Middle frontal gyrus (tissue), 1 donor: ENCODE measurements around the gene NUP43.
"Not testable (repeated sequence)": the region's sequence is repeated elsewhere in the genome, so short reads cannot be mapped to it uniquely, and the experiment has no call there.

Experiments used
- DNase-seq: peaks from one replicate; pipeline ENCODE4 v3.0.0-alpha.2; 2015; ENCODE audit warnings: low spot score; ENCODE audit errors: extremely low spot score

The NUP43 gene

GRCh38 chr6:149696901-149697300 is 49.4 kb downstream of the NUP43 start:
- DNase-seq: no peak

GRCh38 chr6:149694921-149695320 is 51.4 kb downstream of the NUP43 start:
- DNase-seq: no peak

- no peak for DNase-seq
Measured at GRCh38 chr6:149691201-149691600, 55.1 kb downstream of the NUP43 start.

- DNase-seq: no peak
Measured at GRCh38 chr6:149686230-149686629, 60.1 kb downstream of the NUP43 start.

- DNase-seq: no peak
Measured at GRCh38 chr6:149683256-149683859, 63.0 kb downstream of the NUP43 start.

GRCh38 chr6:149681845-149682244 is 64.5 kb downstream of the NUP43 start:
- not testable (repeated sequence) for DNase-seq

GRCh38 chr6:149681209-149681608 is 65.1 kb downstream of the NUP43 start:
- no peak for DNase-seq

- no peak for DNase-seq
Measured at GRCh38 chr6:149680503-149680902, 65.8 kb downstream of the NUP43 start.
